SKM-1 (cell line): Measurements from ENCODE around the gene BPIFA3.

ENCODE experiments used
- DNase-seq: peaks from one replicate; lab custom pipeline; 2025; ENCODE audit not compliant: unreplicated experiment; lab: John Stamatoyannopoulos, UW

Gene BPIFA3

DNA sequence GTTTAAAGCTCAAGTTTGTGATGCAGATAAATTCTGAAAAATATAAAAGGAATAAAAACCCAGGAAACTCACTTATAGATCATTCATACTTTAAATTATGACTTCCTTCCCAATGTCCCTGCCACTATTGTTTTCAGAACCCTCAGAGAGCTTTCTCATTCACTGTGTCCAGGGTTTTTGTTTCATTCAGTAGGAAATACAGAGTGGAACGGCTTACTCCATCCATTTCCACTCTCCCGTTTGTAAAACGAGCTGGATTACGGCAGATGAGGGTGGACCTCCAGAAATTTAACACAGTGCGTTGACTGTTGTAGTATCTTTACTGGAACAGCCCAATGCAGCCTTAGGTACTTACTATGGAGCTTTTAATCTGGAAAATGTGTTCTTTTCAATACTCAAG, 42.2 kb downstream of the BPIFA3 start:
- DNase-seq, result no peak

DNA sequence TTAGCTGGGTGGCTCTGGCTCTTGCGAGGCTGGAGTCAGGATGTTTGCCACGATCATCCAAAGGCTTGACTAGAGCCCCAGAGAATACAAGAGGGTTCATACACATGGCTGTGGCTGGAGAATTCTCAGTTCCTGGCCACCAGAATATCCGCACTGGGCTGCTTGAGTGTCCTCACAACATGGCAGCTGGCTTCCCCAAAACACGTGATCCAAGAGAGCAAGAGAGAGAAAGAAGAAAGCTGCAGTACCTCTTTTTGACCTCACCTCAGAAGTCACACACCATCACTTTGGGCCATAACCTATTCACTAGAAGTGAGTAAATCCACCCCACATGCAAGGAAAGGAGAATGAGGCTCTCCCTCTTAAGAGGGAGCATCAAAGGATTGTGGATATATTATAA, 44.3 kb downstream of the BPIFA3 start:
- DNase-seq, result no peak

DNA sequence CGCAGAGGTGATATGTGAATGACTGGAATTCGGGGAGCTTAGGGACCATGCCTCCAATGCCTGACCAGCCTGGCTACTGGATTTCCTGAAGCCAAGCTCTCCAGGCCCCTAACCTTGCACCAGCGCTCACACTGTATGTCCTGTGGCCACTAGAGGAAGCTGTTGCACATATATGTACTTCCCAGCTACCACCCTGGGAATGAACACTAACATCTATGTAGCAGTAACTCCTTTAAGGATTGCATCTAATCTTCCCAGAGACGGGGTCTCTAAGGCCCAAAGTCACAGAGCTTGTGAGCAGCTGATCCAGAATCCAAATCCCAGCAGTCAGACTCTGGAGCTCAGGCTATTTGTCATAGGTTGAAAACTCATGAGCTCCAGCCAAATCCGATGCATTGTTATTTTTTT, 45.5 kb downstream of the BPIFA3 start:
- DNase-seq, result peak; percentile 31

DNA sequence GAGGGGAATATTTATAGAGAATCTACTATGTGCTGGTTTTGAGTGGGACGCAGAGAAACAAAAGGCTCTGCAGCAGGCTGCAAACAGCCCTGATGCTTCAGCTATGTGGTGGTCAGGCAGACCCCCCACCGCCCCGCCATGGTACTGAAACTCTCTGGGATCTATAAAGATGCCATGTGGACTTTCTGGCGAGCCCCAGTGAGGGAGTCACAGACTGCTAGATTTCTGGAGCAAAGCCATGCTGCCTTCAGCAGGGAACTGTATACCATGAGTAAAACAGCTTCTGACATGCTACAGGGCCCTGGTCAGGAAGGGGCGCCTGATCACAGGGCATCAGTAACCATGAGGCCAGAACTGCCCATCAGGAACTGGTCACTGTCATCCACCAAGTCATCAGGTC, 46.6 kb downstream of the BPIFA3 start:
- no peak for DNase-seq

DNA sequence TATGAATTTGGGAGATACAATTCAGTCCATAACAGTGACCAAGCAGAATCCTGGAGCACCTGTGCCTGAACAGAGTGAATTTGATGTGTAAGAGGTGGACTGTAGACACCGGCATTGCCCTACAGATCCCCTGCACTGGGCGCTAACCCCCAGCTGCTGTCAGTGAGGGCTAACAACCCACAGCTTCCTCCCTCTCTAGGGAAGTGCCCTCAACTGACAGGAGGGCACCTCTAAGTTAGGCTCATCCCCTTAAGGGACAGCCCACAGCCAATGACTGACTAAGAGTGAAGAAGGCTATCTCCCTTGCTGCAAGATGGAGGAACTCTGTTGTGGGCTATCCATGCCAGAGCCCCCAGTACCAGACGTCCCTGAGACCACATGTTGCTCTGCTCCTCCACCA, 50.5 kb downstream of the BPIFA3 start:
- DNase-seq, result no peak

DNA sequence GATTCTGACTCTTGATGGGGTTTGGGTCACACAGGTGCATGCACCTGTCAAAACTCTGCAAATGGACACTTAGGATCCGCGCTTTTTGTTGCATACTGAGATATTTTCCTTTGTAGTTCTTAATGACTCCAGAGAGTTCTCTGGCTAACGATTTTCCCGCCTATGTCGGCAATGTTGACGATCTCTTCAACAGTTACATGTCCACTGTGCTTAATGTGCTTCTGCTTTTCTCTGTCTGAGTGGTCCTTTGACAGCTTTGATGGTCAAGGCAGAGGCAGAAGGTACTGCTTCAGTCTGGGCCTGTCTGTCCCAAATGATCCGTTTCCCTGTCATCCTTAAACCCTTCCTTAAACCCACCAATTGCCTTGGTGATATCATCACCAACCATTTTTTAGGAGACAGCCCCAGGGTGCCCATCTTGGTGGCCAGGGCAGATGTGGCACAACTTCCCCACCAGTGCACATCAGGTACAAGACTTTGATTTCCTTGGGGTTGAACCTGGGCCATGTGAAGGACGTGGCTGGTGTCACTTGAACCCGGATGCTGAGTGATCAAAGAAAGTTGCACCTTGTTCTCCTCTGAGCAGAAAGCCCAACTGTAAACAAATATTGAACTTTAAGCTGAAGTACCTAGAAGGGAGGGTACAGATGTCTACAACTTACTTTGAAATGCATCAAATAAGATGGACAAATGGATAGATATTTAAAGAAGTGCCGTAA, 55.2 kb downstream of the BPIFA3 start:
- no peak for DNase-seq

DNA sequence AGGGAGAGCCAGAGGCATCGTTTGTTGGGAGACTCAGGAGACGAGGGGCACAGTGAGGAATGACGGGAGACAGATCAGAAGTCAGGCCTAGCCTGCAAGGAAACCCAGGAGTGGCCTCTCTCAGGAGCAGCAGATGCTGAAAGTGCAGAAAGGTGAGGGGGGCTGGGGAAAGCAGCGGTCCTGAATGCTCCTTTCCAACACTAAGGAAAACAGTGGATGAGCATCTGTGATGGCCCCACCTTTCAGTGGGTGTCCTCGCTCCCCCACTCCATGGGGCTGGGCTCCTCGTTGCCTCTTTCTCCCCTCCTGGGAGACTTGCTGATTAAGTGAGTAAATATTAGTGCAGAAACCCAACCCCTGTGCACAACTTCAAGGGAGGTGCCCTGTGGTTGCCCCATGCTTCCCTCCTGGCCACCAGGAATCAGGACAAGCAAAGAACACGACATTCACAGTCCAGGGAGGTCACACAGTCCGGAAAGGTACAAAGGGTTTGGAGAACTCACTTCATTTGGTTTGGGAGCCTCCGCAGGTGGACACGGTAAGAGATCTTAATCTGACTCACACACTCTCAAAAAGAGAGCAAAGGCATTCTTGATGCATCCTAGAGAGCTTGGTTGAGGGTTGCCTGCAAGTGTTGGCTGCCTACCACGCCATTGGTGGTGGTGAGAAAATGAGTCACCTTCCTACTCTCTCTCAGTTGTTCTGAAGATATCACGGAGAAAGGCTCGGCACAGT, 56.1 kb downstream of the BPIFA3 start:
- DNase-seq, result no peak

DNA sequence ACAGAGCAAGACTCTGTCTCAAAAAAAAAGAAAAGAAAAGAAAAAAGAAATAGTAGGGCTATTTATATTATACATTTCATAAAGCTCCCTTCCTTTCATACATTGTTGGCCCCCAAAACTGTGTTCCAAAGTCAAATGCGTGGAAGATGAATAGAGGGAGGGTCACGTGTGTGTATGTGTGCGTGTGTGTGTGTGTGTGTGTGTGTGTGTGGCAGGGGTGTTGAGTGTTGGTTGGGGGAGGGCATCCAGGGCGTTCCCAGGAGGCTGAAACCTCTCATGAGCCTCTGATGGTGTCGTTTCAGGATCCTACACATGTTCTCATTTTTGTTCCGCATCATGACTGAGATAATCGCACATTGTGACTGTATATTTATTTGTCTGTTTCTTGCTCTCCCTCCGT, 58.1 kb downstream of the BPIFA3 start:
- DNase-seq, result no peak

DNA sequence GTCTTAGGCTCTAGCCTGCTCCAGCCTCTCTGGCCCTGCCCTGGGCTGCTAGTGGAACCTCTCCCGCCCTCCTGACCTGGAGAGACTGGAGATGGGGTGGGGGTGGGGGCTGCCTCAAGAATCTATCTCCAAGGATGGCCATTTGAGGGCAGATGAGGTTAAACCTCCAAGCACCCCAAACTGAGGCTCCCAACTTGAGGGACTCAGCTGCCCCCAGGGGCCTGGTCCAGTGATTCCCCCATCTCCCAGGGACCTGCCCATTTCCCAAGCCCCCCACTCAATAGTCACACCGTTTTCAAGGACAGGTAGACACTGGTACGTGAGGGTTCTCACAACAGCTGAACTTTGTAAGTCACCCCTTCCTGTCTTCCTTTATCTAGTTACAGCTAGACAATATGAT, 58.7 kb downstream of the BPIFA3 start:
- no peak for DNase-seq

DNA sequence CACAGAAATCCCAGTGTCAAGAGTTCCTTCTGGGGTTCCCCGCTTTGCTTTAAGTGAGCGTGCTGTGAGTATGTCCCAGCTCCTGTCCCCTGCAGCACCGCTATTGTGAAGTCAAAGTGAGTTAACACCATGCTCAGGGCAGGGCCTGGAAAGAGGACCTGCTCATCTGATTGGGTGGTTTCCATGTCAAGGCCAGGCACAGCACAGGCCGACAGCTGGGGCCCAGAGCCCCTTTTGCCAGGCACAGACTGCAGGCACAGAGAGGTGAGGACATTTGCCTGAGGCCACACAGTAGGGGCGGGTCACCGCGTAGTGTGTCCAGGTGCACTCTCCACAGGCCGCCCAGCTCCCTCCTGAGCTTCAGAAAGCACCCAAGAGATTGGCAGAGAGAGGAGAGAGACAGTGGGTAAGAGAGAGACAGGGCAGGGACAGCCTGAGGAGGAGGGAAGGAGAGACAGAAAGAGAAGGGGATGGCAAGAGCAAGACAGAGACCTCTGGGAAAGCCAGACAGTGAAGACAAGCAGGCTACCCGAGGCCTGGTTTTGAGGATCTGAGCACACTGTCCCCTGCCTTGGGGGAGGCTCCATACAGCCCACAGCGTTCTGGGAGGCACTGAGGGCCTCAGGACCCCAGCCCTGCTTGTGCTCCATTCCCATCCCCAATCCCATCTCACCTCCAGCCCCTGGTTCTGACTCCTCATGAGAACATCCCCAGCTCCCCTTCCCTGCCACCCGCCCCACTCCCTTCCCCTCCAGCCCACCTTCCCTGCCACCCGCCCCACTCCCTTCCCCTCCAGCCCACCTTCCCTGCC, 59.4 kb downstream of the BPIFA3 start:
- no peak for DNase-seq
